K562 (cell line): ENCODE results near the gene OSM. TPM values are rescaled to one million over a fixed set of nuclear protein-coding genes. Genes with fewer than 3 reads are reported as not detected.

Source experiments
- ATAC-seq: fragments of 200-7000 bp; cut with Tn5 transposase; 3 replicates; pipeline ENCODE4 v1.9.1; 2020; ENCODE audit warnings: moderate library complexity
- BruUV-seq: library from RNA; stranded (reverse); fragments of 400-500 nt; replicated peaks from 2 replicates; lab custom pipeline; 2021; lab: Mats Ljungman, UMichigan
- CTCF ChIA-PET: fragments of 300-600 bp; formaldehyde crosslinking; extraction: SDS; loops from one replicate; lab custom pipeline; 2021; ENCODE audit warnings: low intra/inter-chr PET ratio; lab: Yijun Ruan, JAX
- POLR2A ChIA-PET: fragments of 300-600, 350-650 bp; sonication (Branson Sonifier 250); formaldehyde crosslinking; extraction: SDS; loops from one replicate; lab custom pipeline; 2021; ENCODE audit warnings: antibody characterized with exemption, inconsistent platforms; lab: Yijun Ruan, JAX
- DNase-seq, 4 experiments: peaks; one replicate each; pipeline versions ENCODE4 v3.0.0 to v3.0.0-alpha.2; 2011 to 2018; ENCODE audit warnings: low spot score in 3 of 4, mixed read lengths in 3 of 4; ENCODE audit errors: extremely low read depth in 1 of 4
- FAIRE-seq: peaks from 2 replicates; lab custom pipeline; 2011; peaks lifted over from hg19 to GRCh38; lab: Jason Lieb, UNC
- H2AFZ ChIP-seq: 2 replicates; pipeline ENCODE4 v1.6.0; 2011; ENCODE audit warnings: low read depth, low read length, control low read depth, inconsistent platforms
- H3K27ac ChIP-seq: fragments of 200-600 bp; 3 replicates; pipeline ENCODE4 v1.8.0; 2011; ENCODE audit warnings: low read depth, mild to moderate bottlenecking, control low read depth, inconsistent platforms, low read length, moderate library complexity, mixed read lengths; ENCODE audit errors: extremely low read depth
- H3K27me3 ChIP-seq, 2 experiments: fragments of 300-600 bp in 1 of 2; 2 replicates in 1 of 2; 3 replicates in 1 of 2; pipeline versions ENCODE4 v1.6.0 to v1.8.0; 2011; ENCODE audit warnings: inconsistent platforms in 2 of 2, low read length in 2 of 2, mild to moderate bottlenecking in 1 of 2, mixed read lengths in 1 of 2, moderate library complexity in 1 of 2; ENCODE audit not compliant: control insufficient read depth in 2 of 2, insufficient read depth in 2 of 2
- H3K36me3 ChIP-seq: fragments of 300-600 bp; 3 replicates; pipeline ENCODE4 v1.8.0; 2011; ENCODE audit warnings: mild to moderate bottlenecking, low read length, inconsistent platforms; ENCODE audit not compliant: control insufficient read depth, insufficient read depth
- H3K4me1 ChIP-seq, 2 experiments: fragments of 200-600 bp in 1 of 2; replicated peaks in 1 of 2; 2 replicates in 1 of 2; 3 replicates in 1 of 2; pipeline versions ENCODE4 v1.5.1 to v1.8.0; 2011; ENCODE audit warnings: inconsistent platforms in 2 of 2, low read length in 2 of 2, mild to moderate bottlenecking in 1 of 2, mixed read lengths in 1 of 2, moderate library complexity in 1 of 2; ENCODE audit not compliant: control insufficient read depth in 2 of 2, insufficient read depth in 2 of 2
- H3K4me2 ChIP-seq: 2 replicates; pipeline ENCODE4 v1.6.1; 2011; ENCODE audit warnings: low read length, control low read depth, inconsistent platforms, mixed read lengths; ENCODE audit not compliant: insufficient read depth
- H3K4me3 ChIP-seq: fragments of 200-600 bp; sonication (generic), shearing (Covaris generic); 2 replicates; pipeline ENCODE4 v1.5.1; 2016; ENCODE audit warnings: control low read depth, inconsistent platforms
- H3K79me2 ChIP-seq: fragments of 200-600 bp; 3 replicates; pipeline ENCODE4 v1.8.0; 2011; ENCODE audit warnings: low read length, inconsistent platforms; ENCODE audit not compliant: control insufficient read depth, insufficient read depth
- H3K9ac ChIP-seq, 2 experiments: 2 replicates each; pipeline versions ENCODE4 v1.6.0 to v1.6.1; 2011; ENCODE audit warnings: low read depth in 2 of 2, low read length in 2 of 2, control low read depth in 1 of 2, inconsistent platforms in 1 of 2, mild to moderate bottlenecking in 1 of 2, mixed read lengths in 1 of 2; ENCODE audit not compliant: insufficient read depth in 1 of 2
- H3K9me1 ChIP-seq: one replicate; pipeline ENCODE4 v1.6.0; 2011; ENCODE audit warnings: inconsistent platforms, mild to moderate bottlenecking, low read length, moderate library complexity; ENCODE audit not compliant: control insufficient read depth, insufficient read depth
- H3K9me3 ChIP-seq: replicated peaks from 2 replicates; pipeline ENCODE4 v1.5.1; 2011; ENCODE audit warnings: low read depth, low read length, inconsistent platforms; ENCODE audit not compliant: control insufficient read depth, insufficient read depth
- H4K20me1 ChIP-seq: replicated peaks from 2 replicates; pipeline ENCODE4 v1.6.1; 2011; ENCODE audit warnings: low read length, inconsistent platforms, mixed read lengths; ENCODE audit not compliant: control insufficient read depth, insufficient read depth
- WGBS: fragments of 100-300 bp; shearing (Covaris generic); methylation state at CpG from one replicate; pipeline ENCODE4 v1.1.6; 2016; ENCODE audit warnings: low coverage, mixed read lengths; ENCODE audit not compliant: insufficient coverage; ENCODE audit errors: missing lambda C conversion rate; 5-methylcytosine and 5-hydroxymethylcytosine counted together
- in situ Hi-C: fragments of 300-500 bp; cut with MboI; formaldehyde crosslinking; loops from 4 replicates; pipeline ENCODE4 v1.15.0; 2018; ENCODE audit warnings: inconsistent platforms, mixed read lengths
- intact Hi-C: fragments of 100-400 bp; cut with micrococcal nuclease; formaldehyde crosslinking; loops from 2 replicates; pipeline ENCODE4 v1.14.2; 2022
- polyA plus RNA-seq, 8 experiments: library from polyadenylated mRNA; depleted of rRNA in 4 of 8; stranded (reverse) in 5 of 8; unstranded in 3 of 8; fragments of >200 nt; fragmentation: Nextera tagmentation in 2 of 8; fragmentation: Illumina TruSeq in 1 of 8; extraction: Ambion mirVana in 2 of 8; extraction: Trizol in 1 of 8; gene quantifications; 2 replicates each; pipeline versions ENCODE4 v1.2.1 to v1.2.3, GENCODE V29; 2011 to 2014; ENCODE audit warnings: inconsistent platforms in 1 of 8, missing spikeins in 1 of 8
- total RNA-seq, 7 experiments: library from RNA; depleted of rRNA in 6 of 7; stranded (reverse); fragments of >200 nt in 6 of 7; fragmentation: Illumina TruSeq in 2 of 7; extraction: Trizol in 2 of 7; gene quantifications; 2 replicates each; pipeline versions ENCODE4 v1.2.1 to v1.2.3, GENCODE V29; 2011 to 2021; ENCODE audit warnings: low replicate concordance in 1 of 7
- TF ChIP-seq, protein P1 (sequence below): IDR thresholded peaks from 2 replicates; pipeline ENCODE4 v1.6.1; 2012; ENCODE audit warnings: low read depth, low read length, improper control_type of control experiment, borderline replicate concordance
- TF ChIP-seq, protein P2 (sequence below): sonication (generic); formaldehyde crosslinking; IDR thresholded peaks from 2 replicates; pipeline ENCODE4 v1.8.1; 2023; ENCODE audit warnings: mild to moderate bottlenecking, missing genetic modification reagents

OSM gene
- total and polyA plus RNA-seq, 9 of the 15 experiments (the other 6 are each of a cell fraction or from before 2014, with no cell fraction given): 0.22 TPM; not detected in 8

DNA sequence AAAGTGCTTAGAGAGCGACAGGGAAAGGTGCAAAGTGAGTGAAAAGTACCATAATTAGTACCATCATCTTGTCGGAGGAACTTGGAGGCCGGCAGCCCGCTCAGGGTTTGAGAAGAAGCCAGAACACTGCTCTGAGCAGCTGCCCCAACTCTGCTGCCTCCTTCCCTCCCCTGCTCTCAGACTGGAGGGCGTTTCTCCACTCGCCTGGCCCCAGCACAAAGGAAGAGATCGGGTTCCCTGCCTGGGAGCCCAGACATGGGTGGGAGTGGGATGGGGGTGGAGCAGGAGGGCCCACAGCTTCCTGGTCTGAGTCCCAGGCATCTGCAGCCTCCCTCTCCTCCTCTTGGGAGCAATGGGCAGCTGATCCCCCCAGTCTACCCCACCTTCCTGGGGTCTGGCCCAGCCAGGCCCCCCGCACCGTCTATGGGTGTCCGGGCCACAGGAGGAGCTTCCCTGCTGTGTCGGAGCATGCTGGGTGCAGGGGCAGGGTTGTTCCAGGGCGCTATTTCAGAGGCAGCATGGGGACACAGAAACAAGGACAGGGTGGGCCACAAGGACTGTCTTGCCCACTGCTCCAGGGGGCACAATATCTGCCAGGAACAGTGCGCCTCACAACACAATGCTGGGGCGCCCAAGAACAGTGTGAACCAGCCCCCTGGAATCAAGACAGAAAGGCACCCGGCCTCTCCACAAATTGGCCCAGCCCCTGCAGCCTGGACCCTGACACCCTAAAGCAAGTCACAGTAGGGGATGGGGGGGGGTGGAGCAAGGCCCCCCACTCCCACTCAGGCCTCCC, 24.9 kb downstream of the OSM start:
- Histone ChIP-seq H3K36me3 (no peaks in the 10 kb centered on the region), H3K4me3 (no peak overlapping the region), H3K79me2 (no peaks in the 10 kb centered on the region), H3K9ac (no peak overlapping the region), H3K4me1 (peaks cover 3 to 23% of the 10 kb centered on the region in 2 experiments; a peak in 3 of 5 replicates), H3K27me3 (peaks cover 0 to 37% of the 10 kb centered on the region in 2 experiments; a peak in 2 of 5 replicates), H3K9me1 (no peaks in the 10 kb centered on the region), H4K20me1 (0 out of 2 replicates have a peak, but pooled peaks cover 4% of the 10 kb centered on the region), H2AFZ (no peak overlapping the region), H3K9me3 (no peaks in the 10 kb centered on the region), H3K4me2 (no peak overlapping the region), H3K27ac (no peak overlapping the region)
- ATAC-seq (no peak), FAIRE-seq (no peak), DNase-seq (no peak)
- ChIA-PET POLR2A (interaction anchor here (0.5 to 0.6 kb wide), 2 partner anchors 8 to 64 kb away, joined by 3 read pairs; no protein-coding TSS in a partner anchor), CTCF (interaction anchor here (0.5 kb wide), 1 partner anchor 14 kb away, joined by 3 read pairs; no protein-coding TSS in a partner anchor)
- no TSS peak for BruUV-seq
- in situ Hi-C loops (loop anchor here (5.0 kb wide), 1 partner anchor 134 kb away; no protein-coding TSS in a partner anchor), intact Hi-C loops (no loop called here)
- TF ChIP-seq, protein P1, sequence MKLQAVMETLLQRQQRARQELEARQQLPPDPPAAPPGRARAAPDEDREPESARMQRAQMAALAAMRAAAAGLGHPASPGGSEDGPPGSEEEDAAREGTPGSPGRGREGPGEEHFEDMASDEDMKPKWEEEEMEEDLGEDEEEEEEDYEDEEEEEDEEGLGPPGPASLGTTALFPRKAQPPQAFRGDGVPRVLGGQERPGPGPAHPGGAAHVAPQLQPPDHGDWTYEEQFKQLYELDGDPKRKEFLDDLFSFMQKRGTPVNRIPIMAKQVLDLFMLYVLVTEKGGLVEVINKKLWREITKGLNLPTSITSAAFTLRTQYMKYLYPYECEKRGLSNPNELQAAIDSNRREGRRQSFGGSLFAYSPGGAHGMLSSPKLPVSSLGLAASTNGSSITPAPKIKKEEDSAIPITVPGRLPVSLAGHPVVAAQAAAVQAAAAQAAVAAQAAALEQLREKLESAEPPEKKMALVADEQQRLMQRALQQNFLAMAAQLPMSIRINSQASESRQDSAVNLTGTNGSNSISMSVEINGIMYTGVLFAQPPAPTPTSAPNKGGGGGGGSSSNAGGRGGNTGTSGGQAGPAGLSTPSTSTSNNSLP: no peak
- TF ChIP-seq, protein P2, sequence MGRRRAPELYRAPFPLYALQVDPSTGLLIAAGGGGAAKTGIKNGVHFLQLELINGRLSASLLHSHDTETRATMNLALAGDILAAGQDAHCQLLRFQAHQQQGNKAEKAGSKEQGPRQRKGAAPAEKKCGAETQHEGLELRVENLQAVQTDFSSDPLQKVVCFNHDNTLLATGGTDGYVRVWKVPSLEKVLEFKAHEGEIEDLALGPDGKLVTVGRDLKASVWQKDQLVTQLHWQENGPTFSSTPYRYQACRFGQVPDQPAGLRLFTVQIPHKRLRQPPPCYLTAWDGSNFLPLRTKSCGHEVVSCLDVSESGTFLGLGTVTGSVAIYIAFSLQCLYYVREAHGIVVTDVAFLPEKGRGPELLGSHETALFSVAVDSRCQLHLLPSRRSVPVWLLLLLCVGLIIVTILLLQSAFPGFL: no peak
- WGBS: 43% methylated on average over 7 of the region's 15 CpGs
